Activated CD8-positive, alpha-beta T cell treated with anti-CD3 and anti-CD28 coated beads, Interleukin-2, amount 10 ng/mL, durations not matched to agents 7 days and 5 days (primary cell): ENCODE measurements around the gene ITGA4. TPM values are rescaled to one million over a fixed set of nuclear protein-coding genes. Genes with fewer than 3 reads are reported as not detected.

ENCODE experiments used
- ATAC-seq: fragments of 150-1000 bp; cut with Tn5 transposase; one replicate; pipeline ENCODE4 v1.10.0; 2021; ENCODE audit warnings: moderate library complexity
- CTCF ChIA-PET: fragments of 350-600 bp; sonication (Branson Sonifier 250); formaldehyde crosslinking; loops from one replicate; lab custom pipeline; 2021; ENCODE audit warnings: antibody characterized with exemption; lab: Charles Lee
- POLR2A ChIA-PET: fragments of 350-600 bp; sonication (Branson Sonifier 250); formaldehyde crosslinking; loops from one replicate; lab custom pipeline; 2021; ENCODE audit warnings: antibody characterized with exemption; lab: Charles Lee
- DNase-seq: peaks from one replicate; pipeline ENCODE4 v3.0.0-alpha.2; 2020
- H3K27ac Mint-ChIP-seq: one replicate; pipeline ENCODE4 v1.8.0; 2021; ENCODE audit warnings: mild to moderate bottlenecking, mixed read lengths
- H3K27me3 Mint-ChIP-seq: one replicate; pipeline ENCODE4 v1.8.0; 2021; ENCODE audit warnings: low read depth, mixed read lengths
- H3K36me3 Mint-ChIP-seq: one replicate; pipeline ENCODE4 v1.8.0; 2021; ENCODE audit warnings: low read depth, mixed read lengths
- H3K4me1 Mint-ChIP-seq: one replicate; pipeline ENCODE4 v1.8.0; 2021; ENCODE audit warnings: low read depth, mixed read lengths
- H3K4me3 Mint-ChIP-seq: one replicate; pipeline ENCODE4 v1.8.0; 2021; ENCODE audit warnings: mild to moderate bottlenecking, mixed read lengths
- H3K9me3 Mint-ChIP-seq: one replicate; pipeline ENCODE4 v1.8.0; 2022; ENCODE audit warnings: mixed read lengths; ENCODE audit not compliant: insufficient read depth
- total RNA-seq, 2 experiments: library from RNA; stranded (reverse); gene quantifications; one replicate each; pipeline ENCODE4 v1.2.3, GENCODE V29; 2021

ITGA4 gene
- total RNA-seq, 2 experiments from 2014 or later = 144 to 152 TPM

GRCh38 chr2:181516992-181517391, 59.8 kb downstream of the ITGA4 start:
- no peak for DNase-seq
- Mint-ChIP-seq H3K4me1 (peaks cover 31% of the 10 kb centered on the region), H3K27me3 (no peaks in the 10 kb centered on the region), H3K4me3 (no peak overlapping the region), H3K9me3 (no peaks in the 10 kb centered on the region), H3K36me3 (peaks cover 81% of the 10 kb centered on the region), H3K27ac (no peak overlapping the region)
- ChIA-PET CTCF (interaction anchor here (1.0 to 1.6 kb wide), 6 partner anchors 17 to 412 kb away, joined by 3 to 6 read pairs (median 4); no protein-coding TSS in a partner anchor), POLR2A (no interaction called here)
- no peak for ATAC-seq

- Mint-ChIP-seq H3K4me3 (no peak overlapping the region), H3K27ac (peak overlapping the region; percentile 14), H3K9me3 (no peaks in the 10 kb centered on the region), H3K4me1 (peaks cover 31% of the 10 kb centered on the region), H3K27me3 (no peaks in the 10 kb centered on the region), H3K36me3 (peaks cover 81% of the 10 kb centered on the region)
- CTCF ChIA-PET = interaction anchor here (1.0 to 1.6 kb wide), 6 partner anchors 16 to 413 kb away, joined by 3 to 6 read pairs (median 4); no protein-coding TSS in a partner anchor
- POLR2A ChIA-PET = no interaction called here
- DNase-seq (no peak), ATAC-seq (peak; percentile 44)
Measured at GRCh38 chr2:181517685-181518301, 60.6 kb downstream of the ITGA4 start.

DNA sequence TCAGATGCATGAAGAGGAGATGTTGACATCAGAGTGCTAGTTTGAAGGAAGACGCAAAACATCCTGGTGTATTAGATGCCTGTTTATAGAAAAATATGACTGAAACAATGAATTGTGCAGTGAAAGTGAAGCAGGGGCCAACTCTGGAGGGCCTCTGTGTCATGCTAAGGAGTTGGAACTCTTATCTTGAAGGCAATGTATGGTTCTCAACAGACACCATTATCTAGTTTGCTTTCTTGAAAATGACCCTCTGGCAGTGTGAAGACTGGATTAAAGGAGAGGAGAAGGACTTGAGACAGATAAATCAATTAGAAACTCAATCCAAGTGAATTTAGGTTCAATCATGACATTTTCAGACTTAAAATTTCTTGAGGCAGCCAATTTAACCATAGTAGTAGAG, 63.1 kb downstream of the ITGA4 start:
- CTCF ChIA-PET = no interaction called here
- peak overlapping the region; percentile 28 for H3K27ac Mint-ChIP-seq
- no peak overlapping the region for H3K4me3 Mint-ChIP-seq
- H3K36me3 Mint-ChIP-seq = peaks cover 71% of the 10 kb centered on the region
- H3K9me3 Mint-ChIP-seq = no peaks in the 10 kb centered on the region
- no peaks in the 10 kb centered on the region for H3K27me3 Mint-ChIP-seq
- DNase-seq (no peak), ATAC-seq (no peak)
- POLR2A ChIA-PET = no interaction called here
- peaks cover 30% of the 10 kb centered on the region for H3K4me1 Mint-ChIP-seq

- Mint-ChIP-seq H3K36me3 (peaks cover 72% of the 10 kb centered on the region), H3K9me3 (no peaks in the 10 kb centered on the region), H3K4me1 (no peaks in the 10 kb centered on the region), H3K27me3 (no peaks in the 10 kb centered on the region), H3K4me3 (no peak overlapping the region), H3K27ac (no peak overlapping the region)
- CTCF ChIA-PET = interaction anchor here (0.8 kb wide), 1 partner anchor 58 kb away, joined by 3 read pairs; no protein-coding TSS in a partner anchor
- POLR2A ChIA-PET = interaction anchor here (0.6 kb wide), 1 partner anchor 298 kb away, joined by 3 read pairs; no protein-coding TSS in a partner anchor
- no peak for DNase-seq
- no peak for ATAC-seq
Measured at GRCh38 chr2:181523756-181524155, 66.6 kb downstream of the ITGA4 start.

DNA sequence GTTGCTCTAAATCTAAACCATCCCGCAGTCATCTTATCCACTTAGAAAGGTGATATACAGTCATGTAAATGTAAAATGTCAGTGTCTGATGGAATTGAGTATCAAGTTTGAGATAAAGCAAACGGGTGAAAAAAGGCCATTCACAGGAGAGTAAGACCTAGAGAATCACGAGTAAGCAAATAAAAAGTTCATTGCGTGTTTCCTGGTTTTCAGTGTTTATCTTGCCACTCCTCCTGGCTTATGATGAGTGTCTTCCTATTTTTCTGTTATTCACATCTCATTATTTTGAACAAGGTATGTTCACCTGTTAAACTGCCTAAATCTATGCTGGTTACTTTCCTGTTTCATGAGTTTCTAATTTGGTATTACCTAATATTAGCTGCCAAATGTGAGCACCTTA, 68.8 kb downstream of the ITGA4 start:
- ChIA-PET CTCF (no interaction called here), POLR2A (no interaction called here)
- DNase-seq (no peak), ATAC-seq (no peak)
- Mint-ChIP-seq H3K27me3 (no peaks in the 10 kb centered on the region), H3K4me3 (no peak overlapping the region), H3K9me3 (no peaks in the 10 kb centered on the region), H3K36me3 (peaks cover 70% of the 10 kb centered on the region), H3K4me1 (no peaks in the 10 kb centered on the region), H3K27ac (no peak overlapping the region)

DNA sequence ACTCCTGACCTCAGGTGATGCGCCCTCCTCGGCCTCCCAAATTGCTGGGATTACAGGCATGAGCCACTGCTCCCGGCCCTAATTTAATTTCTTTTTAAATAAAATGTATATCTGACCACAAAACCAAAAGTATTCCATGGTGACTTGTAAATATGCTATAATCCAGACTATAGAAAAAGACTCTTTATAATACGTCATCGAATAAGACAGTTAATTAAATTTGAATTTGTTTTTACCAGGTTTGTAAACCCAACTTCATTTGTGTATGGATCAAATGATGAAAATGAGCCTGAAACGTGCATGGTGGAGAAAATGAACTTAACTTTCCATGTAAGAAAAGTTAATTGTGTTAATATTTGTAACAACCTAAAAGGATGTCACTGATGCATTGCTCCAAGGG, 69.9 kb downstream of the ITGA4 start:
- peaks cover 69% of the 10 kb centered on the region for H3K36me3 Mint-ChIP-seq

DNA sequence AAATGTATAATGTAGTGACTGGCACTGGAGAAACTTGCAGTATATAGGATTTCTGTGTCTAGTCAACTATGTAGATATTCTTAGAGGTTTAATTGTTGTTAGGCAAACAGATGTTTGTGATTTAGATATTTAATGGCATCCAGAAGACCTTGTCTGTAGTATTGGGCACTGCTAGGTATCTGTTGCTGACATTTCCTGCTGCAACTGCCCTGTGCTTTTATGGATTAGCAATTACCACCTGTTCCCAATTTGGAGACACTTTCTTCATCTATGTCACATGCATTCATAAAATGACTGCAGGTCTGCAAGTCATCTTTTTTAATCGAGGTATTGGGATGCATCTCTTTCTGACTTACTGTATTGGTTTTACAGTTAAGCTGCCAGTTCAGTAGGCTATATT, 71.3 kb downstream of the ITGA4 start:
- H3K27me3 Mint-ChIP-seq = no peaks in the 10 kb centered on the region
- DNase-seq (no peak), ATAC-seq (no peak)
- no peak overlapping the region for H3K27ac Mint-ChIP-seq
- CTCF ChIA-PET = no interaction called here
- H3K4me1 Mint-ChIP-seq = no peaks in the 10 kb centered on the region
- H3K4me3 Mint-ChIP-seq = no peak overlapping the region
- POLR2A ChIA-PET = no interaction called here
- peaks cover 72% of the 10 kb centered on the region for H3K36me3 Mint-ChIP-seq
- no peaks in the 10 kb centered on the region for H3K9me3 Mint-ChIP-seq

More for the DNA sequence above, 69.9 kb downstream of the ITGA4 start:
- POLR2A ChIA-PET = no interaction called here
- H3K27me3 Mint-ChIP-seq = no peaks in the 10 kb centered on the region
- no peaks in the 10 kb centered on the region for H3K4me1 Mint-ChIP-seq
- no peaks in the 10 kb centered on the region for H3K9me3 Mint-ChIP-seq
- CTCF ChIA-PET = interaction anchor here (0.7 kb wide), 1 partner anchor 56 kb away, joined by 3 read pairs; no protein-coding TSS in a partner anchor
- DNase-seq (no peak), ATAC-seq (no peak)
- no peak overlapping the region for H3K4me3 Mint-ChIP-seq
- no peak overlapping the region for H3K27ac Mint-ChIP-seq

GRCh38 chr2:181536730-181537129, 79.5 kb downstream of the ITGA4 start:
- no peak overlapping the region for H3K4me3 Mint-ChIP-seq
- POLR2A ChIA-PET = no interaction called here
- no peaks in the 10 kb centered on the region for H3K4me1 Mint-ChIP-seq
- CTCF ChIA-PET = no interaction called here
- H3K27me3 Mint-ChIP-seq = no peaks in the 10 kb centered on the region
- H3K36me3 Mint-ChIP-seq = peaks cover 80% of the 10 kb centered on the region
- DNase-seq (no peak), ATAC-seq (no peak)
- H3K27ac Mint-ChIP-seq = no peak overlapping the region
- no peaks in the 10 kb centered on the region for H3K9me3 Mint-ChIP-seq

GRCh38 chr2:181540421-181540820, 83.2 kb downstream of the ITGA4 start:
- no peaks in the 10 kb centered on the region for H3K9me3 Mint-ChIP-seq
- ChIA-PET POLR2A (no interaction called here), CTCF (no interaction called here)
- no peak overlapping the region for H3K27ac Mint-ChIP-seq
- DNase-seq = no peak
- ATAC-seq = no peak
- H3K27me3 Mint-ChIP-seq = no peaks in the 10 kb centered on the region
- H3K4me1 Mint-ChIP-seq = no peaks in the 10 kb centered on the region
- H3K36me3 Mint-ChIP-seq = peaks cover 49% of the 10 kb centered on the region
- no peak overlapping the region for H3K4me3 Mint-ChIP-seq

DNA sequence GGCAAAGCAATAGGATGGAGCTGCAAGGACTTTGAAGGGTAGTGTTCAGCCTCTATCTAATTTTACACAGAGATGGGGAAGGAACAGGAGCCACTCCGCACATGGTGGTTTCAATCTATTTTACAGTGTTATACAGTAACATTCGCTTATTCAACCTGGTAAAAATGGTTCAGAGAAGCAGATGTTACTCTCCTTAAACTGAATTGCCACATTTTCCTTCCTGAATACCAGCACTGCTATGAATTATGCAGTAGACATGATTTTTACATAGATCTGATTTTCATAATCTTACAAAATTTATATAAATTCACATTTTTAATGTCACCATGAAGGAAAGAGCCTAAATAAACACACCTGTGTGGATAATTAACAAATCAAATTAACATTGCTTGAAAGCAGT, 85.0 kb downstream of the ITGA4 start:
- H3K9me3 Mint-ChIP-seq = no peaks in the 10 kb centered on the region
- DNase-seq (no peak), ATAC-seq (no peak)
- POLR2A ChIA-PET = no interaction called here
- H3K27me3 Mint-ChIP-seq = no peaks in the 10 kb centered on the region
- H3K4me1 Mint-ChIP-seq = no peaks in the 10 kb centered on the region
- no peak overlapping the region for H3K27ac Mint-ChIP-seq
- H3K36me3 Mint-ChIP-seq = peaks cover 46% of the 10 kb centered on the region
- CTCF ChIA-PET = no interaction called here
- no peak overlapping the region for H3K4me3 Mint-ChIP-seq

DNA sequence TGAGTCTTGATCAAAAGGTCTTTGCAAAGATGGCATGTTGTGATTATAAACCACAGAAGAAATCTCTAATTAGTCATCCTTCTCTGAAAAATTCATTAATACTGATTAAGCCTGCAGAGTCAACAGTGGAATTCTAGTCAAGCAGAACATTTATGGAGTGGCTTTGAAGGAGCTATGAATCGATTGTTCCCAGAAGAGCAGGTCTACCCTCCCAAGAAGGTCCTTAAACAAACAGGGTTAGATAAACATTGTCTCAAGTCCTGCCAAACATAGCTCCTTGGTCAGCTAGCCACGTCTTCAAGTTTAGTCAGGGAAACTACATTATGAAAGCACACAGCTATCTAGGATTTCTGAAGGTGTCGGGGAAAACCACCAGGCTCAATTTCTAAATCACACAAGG, 88.9 kb downstream of the ITGA4 start:
- no peak for DNase-seq
- Mint-ChIP-seq H3K4me1 (no peaks in the 10 kb centered on the region), H3K27me3 (no peaks in the 10 kb centered on the region), H3K4me3 (no peak overlapping the region), H3K27ac (no peak overlapping the region), H3K36me3 (peaks cover 23% of the 10 kb centered on the region), H3K9me3 (no peaks in the 10 kb centered on the region)
- POLR2A ChIA-PET = no interaction called here
- CTCF ChIA-PET = interaction anchor here (1.9 kb wide), 1 partner anchor 169 kb away, joined by 6 read pairs; no protein-coding TSS in a partner anchor
- no peak for ATAC-seq

- Mint-ChIP-seq H3K27me3 (no peaks in the 10 kb centered on the region), H3K4me1 (no peaks in the 10 kb centered on the region), H3K27ac (no peak overlapping the region), H3K4me3 (no peak overlapping the region), H3K36me3 (peaks cover 29% of the 10 kb centered on the region), H3K9me3 (no peaks in the 10 kb centered on the region)
- ChIA-PET CTCF (no interaction called here), POLR2A (no interaction called here)
- ATAC-seq = no peak
- DNase-seq = no peak
Measured at GRCh38 chr2:181552808-181553207, 95.6 kb downstream of the ITGA4 start.
